HG03060 (cell line): ENCODE results near the gene TAX1BP3.
A peak's percentile ranks its signal among the peaks of the same experiment; 100 is the strongest.

ENCODE experiments used
- ATAC-seq: cut with Tn5 transposase; IDR thresholded peaks from one replicate; pipeline ENCODE4 v1.9.1; 2021; ENCODE audit warnings: low read depth, moderate number of reproducible peaks; ENCODE audit not compliant: unreplicated experiment

TAX1BP3 gene

DNA sequence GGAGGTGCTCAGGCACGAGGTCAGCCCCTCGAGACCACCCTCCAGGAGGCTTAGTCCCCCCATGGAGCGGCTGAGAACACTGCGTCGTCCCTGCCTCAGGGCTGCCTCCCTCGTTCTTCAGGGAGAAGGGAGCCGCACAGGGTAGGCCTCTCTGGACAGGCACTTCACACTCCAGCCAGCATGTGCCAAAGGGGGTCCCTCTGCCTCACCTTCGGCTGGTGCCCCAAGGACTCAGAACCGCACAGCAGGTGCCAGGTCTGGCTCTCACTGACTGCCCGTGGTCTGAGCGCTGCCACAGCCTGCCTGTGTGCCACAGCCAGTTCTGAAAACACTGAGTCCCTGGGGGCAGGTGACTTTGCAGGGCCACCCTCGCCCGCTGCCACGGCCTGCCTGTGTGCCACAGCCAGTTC is 20.5 kb upstream of the TAX1BP3 start:
- no peak for ATAC-seq

DNA sequence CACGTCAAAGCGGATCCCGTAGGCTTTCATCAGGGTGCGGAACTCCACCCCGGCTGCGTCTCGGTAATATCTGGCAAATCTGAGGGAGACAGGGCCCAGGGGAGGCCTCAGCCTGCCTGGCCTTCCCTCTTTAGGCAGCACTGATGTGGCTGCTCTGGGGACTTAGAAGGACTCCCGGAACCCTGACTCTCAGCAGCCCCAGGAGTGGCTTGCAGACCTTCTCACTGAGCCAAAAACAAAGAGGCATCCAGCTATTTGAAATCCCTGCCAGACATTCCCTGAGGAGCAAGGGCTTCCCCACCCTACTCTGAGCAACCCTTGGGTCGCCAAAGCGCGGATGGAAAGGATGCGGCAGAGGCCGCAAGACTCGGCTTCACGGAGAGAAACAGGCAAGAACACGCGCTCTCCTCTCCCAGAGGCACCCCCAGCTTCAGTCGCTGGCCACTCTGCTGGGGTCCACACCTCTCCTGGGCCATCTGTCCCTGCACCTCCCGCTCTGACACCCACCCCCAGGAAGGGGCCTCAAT is 19.7 kb upstream of the TAX1BP3 start:
- no peak for ATAC-seq

DNA sequence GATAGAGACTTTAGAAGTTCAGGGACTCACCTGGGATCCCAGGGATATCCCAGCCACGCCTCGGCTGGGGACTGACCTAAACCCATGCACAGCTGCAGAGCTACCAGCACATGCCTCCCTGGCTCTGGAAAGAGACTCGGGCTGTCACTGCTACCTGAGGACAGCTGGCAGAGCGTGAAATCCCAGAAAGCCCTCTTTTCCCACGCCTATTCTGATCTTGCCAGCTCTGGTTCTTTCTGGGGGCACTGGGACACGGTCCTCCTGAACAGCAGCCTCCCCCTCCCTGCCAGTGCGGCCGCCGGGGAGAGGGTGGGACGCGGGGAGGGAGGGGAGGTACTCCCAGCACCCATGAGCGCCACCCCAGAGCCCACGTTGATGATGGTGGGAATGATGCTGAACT is 16.8 kb upstream of the TAX1BP3 start:
- ATAC-seq: no peak

DNA sequence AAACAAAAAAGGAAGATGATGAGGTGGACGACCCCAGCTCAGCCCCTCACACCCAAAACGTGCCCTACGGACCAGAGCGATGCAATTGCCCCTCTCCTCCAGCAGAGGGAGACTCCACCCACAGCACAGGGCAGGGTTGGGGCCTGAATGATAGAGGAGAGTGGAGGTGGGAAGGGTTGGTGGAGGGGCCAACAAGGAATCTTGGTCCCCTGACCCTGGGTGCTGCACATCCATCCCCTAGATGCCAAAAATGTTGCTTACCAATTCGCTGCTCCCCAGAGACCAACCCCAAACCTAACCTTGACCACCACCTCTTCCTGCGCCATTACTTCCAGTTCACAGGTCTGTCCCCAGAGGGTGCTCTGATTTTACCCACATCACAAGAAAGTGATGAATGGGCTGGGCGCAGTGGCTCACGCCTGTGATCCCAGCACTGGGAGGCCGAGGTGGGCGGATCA is 14.7 kb upstream of the TAX1BP3 start:
- no peak for ATAC-seq

DNA sequence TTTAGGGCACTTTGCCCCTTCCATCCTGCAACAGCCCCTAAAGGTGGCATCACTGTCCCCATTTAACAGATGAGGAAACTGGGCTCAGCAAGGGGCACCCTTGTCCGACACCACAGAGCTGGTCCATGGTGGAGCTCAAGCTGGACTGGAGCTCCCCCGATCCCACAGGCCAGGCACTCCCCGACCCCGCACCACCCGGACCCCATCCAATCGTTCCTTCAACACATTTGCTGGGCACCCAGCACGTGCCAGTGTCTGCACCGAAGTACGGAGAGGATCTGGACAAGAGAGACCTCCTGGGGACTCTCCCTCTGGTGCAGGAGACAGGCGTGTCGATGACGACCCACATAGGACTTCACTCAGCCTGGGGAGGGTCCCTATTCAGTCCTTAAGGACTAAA is 13.7 kb upstream of the TAX1BP3 start:
- ATAC-seq: no peak

DNA sequence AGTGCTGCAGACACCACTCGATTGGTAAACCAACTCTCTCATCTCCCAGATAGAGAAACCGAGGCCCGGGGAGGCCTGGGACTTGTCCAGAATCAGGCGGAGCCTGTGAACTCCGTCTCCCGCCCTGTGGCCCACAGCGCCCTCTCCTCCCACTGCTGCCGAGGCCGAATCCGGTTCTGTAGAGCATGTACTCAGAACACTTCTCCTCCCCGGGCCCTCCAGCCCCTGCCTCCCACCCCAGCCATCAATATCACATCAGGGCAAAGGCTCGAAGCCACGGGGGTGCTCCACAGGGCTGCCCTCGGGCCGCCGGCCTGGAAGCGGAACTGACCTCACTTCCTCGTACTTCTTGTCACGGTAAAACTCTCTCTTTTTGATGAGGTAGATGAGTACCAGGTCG is 13.2 kb upstream of the TAX1BP3 start:
- ATAC-seq: no peak

DNA sequence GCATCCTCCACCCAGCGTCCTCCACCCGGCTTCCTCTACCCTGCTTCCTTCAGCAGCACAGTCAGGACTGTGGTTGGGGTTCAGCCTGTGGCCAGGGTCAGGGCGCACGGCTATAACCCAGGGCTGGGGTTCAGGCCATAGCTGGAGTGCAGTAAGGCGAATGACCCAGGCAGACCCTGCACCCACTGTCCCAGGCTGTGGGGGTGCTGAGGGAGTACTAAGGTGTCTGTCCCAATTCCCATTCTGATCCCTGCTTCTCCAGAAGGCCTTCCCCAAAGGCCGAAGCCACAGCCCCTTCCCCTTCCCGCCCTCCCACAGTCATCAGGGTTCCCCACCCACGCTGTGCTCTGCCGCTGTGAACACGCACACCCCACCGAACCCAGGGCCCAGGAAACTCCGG is 12.7 kb upstream of the TAX1BP3 start:
- ATAC-seq: no peak

DNA sequence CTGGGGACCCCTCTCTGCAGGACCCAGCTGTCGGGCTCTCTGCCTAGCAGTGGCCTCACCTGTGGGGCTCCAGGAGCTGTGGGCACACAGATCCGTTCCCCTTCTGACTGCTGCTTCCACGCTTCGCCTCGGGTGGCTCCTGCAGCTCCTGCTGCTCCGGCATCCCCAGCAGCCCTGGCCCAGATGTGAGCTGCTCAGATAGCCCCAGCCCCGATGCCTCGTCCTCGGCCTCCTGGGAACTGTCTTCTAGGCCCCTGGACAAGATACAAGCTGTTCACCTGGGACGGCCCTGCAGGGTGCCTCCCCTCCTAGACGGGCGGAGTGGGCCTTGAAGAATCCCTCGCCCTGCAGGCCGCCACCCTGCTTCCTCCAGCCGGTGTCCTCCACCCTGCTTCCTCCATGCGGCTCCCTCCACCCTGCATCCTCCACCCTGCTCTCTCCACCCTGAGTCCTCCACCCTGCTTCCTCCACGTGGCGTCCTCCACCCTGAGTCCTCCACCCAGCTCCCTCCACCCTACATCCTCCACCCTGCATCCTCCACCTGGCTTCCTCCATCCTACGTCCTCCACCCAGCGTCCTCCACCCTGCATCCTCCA is 11.3 kb upstream of the TAX1BP3 start:
- no peak for ATAC-seq

DNA sequence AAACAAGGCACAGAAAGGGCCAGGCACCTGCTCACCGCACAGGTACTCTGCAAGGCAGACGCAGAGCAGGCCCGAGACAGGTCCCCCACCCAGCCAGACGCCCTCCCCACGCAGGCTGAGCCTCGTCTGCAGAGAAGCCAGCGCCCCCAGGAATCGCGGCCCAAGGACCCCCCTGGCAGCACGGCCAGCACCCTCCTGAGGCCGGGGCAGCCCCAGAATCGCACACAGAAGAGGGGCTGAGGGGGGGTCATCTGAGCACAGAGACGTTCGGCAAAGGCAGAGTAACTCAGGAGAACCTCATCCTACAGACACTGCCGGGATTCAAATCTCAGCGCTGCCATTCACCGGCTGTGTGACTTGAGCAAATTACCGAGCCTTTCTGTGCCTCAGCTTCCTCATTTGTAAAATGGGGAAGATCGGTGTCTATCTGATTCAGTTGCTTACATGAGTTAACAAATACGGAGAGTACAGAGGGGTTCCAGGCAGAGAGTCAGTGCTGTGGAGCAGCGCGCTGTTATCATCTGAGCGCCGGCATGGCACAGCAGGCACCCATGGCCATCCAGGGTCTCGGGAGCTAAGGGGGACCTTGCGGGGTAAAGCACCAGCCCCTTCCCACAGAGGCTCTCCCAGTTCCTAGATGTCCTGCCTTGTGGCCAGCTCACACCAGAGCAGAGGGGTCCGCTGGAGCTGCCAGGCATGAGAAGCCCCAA is 10.6 kb upstream of the TAX1BP3 start:
- ATAC-seq: no peak

DNA sequence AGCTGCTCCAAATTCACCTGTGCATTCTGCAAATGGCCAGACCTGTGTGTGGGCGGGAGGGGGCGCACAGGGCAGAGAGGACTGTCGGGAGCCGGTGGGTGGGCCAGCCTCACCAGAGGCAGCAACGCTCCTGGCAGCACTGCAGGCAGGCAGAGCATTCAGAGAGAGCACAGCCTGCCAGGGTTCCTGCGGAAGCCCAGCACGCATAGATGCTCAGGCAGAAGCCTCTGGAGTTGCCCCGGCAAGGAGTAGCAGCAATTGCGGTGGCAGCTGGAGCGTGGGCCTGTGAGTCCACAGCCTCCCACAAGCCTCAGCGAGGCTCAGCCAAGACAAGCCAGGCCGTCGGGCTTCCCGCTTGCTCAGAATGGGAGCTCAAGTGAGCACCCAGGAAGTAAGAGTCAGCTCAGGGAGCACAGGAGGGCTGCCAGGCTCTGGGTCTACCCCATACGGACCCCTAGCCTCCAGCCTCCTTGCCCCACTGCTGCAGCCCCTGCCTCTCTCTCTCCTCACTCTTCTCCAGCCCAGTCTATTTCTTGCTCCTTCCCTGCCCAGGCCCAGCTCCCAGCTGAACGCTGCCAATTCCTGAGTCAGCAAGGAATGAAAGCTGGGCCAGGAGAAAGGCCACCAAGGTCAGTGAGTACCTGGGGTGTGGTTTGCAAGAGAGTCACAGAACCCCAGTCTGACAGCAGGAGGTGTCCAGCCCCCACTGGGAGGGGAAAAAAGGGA is 9.9 kb upstream of the TAX1BP3 start:
- no peak for ATAC-seq

DNA sequence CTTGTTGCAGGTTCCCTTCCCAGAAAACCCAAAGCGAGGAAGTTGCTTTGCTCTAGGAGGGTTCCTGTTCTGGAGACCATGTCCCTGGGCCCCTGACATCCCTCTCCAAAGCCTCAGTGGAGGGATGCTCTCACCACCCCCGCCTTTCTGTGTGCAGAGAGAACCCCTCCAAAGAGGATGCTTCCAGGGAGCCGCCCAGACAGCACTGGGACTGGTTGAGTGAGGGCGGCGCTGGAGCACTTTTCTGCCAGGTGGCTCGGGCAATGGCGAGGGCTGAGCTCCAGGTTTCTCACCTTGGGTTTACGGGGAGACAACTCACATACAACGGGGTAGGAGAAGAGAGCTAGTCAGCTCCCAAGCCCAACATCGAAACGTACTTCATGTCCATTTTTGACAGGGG is 7.5 kb upstream of the TAX1BP3 start:
- no peak for ATAC-seq

DNA sequence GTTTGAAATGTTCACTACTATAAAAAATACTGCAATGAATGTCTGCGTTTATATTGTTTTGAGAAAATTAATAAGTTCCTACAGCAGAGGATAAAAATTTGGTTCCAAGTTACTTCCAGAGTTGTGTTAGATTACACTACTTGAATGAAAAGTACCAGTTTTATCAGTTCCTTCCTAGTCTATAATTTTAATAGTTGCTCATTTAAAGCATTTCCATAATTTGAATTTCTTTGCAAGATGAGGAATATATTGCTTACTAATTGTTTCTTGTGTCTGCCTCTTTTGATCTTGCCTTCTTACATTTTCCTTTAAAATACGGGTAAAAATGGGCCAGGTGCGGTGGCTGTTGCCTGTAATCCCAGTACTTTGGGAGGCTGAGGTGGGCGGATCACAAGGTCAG is 4.2 kb upstream of the TAX1BP3 start:
- ATAC-seq: no peak

DNA sequence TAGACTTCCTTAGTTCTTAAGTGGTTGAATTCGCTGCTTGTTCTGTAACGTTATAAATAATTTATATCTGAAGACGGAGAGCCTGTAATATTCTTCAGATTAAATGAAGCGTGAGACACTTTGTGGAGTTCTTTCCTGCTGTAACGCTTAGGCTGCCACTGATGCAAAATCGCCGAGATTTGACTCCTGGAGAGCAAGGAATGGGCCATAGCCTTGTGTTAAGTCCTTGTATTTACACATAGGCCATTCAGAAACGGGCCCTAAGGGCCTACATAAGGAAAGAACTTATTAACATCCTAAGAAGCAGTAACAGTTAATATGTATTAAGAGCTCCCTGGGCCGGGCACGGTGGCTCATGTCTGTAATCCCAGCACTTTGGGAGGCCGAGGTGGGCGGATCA is 1.2 kb upstream of the TAX1BP3 start:
- ATAC-seq: no peak

DNA sequence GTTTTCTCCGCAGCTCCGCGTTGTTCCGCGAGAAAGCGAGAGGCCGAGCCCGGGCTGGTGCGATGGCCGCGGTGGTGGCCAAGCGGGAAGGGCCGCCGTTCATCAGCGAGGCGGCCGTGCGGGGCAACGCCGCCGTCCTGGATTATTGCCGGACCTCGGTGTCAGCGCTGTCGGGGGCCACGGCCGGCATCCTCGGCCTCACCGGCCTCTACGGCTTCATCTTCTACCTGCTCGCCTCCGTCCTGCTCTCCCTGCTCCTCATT is 638 bp upstream of the TAX1BP3 start:
- ATAC-seq: no peak

DNA sequence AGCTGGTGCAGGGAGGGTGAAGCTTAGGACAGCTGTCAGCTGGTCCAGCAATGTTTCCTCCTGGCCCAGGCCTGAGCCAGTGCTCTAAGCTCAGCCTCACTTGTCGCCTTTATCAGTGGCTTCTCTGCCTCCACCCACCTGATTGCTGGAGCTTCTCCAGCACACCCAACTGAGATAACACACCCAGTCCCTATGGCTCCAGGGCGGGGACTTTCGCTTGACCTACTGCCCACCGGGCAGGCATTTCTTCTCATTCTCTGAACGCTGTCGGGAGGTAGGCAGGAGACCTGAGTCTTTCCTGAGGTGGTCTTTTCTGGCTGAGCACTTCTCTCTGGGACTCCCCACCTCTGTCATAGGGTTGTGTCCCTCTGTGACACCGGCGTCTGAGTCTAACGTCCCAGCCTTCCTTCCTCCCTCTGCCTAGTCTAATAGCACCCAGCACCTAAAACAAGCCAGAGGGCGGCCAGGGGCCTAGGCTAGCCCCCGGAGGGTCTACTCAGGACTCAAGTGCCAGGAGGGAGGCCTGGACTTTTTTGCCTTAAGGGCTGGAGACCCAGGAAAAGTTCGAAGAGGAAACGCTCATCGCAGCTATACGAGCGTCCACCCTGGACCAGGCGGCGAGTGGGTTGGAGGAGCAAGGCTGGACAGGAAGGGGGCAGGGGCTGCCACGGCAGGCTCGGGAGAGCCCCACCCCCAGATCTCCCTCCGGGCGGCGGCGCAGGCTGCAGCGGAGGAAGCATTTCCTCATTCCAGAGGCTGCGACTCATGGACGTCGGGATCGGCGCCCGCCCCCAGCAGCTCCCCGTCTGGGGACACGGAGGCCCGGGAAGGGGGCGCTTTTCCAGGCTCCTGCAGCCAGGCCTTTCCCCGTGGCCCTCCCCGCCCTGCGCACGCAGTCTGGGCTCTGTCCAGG is 756 bp downstream of the TAX1BP3 start:
- ATAC-seq: peak; percentile 6

DNA sequence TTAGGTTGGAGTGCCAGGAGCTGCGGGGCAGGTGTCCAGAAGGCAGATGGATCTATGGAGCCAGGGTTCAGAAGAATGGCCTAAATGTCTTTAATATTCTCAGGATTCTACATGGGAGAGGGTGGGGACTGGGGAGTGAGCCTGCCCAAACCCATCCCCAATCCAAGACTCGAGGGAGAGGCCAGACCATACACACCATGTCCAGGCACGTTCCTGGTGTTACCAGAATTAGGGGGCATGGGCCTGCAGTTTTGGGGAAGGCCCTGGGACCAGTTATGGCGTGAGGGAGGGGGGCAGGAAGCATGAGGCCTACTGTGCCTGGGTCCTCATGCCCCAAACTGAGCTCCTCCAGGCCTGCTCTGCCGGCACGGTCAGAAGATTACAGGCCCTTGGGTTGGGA is 1.9 kb downstream of the TAX1BP3 start:
- no peak for ATAC-seq

DNA sequence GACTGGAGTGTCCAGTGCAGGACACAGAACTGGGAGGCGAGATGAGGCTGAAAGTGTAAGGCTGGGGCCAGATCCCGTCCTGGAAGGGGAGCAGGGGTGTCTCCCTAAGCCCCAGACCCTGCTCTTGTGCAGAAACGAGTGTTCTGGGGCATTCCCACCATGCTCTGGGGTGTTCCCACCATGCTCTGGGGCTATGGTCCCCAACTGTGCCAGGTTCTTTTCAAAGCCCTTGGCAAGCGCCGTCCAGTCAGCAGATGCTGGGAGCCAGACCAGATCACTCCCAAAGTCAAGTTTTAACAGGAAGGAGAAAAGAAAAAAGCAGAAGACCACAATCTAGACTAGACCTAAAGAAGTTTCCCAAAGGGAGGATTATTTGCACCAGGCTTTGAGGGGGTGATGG is 2.5 kb downstream of the TAX1BP3 start:
- no peak for ATAC-seq

DNA sequence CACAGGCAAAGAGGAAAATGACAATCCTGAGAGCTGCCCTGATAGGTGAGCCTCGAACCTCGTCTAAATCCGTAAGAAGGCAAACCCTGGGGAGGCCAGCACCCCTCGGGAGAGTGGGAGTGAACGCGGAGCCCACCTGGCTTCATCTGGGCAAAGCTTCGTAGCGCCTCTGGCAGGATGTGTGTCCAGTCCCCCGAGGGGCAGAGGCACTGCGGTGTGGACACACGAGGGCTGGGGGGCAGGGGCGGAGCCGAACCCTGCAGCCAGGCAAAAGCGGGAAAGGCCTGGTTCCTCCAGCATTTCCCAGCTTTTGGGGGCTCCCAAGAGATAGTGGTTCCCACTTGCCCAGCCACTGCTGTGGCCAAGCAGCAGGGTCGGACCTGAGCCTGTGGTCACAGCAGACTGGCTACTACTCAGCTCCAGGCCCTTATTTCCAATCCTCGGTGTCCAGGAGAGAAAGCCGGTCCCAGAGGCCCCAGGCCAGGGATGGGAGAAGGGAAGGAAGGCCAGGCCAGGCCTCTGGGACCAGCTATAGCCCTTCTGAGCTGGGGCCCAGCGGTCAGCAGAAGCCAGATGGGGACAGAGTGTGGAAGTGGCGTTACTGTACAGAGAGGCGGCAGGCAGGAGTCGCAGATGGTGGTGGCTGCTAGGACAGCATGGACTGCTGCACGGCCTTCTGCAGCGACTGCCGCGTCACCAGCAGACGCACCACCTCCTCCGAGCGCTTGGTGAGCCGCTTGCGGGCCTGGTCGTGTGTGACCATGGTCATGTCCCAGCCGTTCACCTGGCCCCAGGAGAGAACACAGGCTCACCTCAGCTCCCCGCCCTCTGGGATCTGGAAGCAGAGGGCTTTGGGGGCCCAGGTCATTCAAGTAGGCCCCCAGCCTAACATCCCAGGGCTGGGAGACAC is 5.0 kb downstream of the TAX1BP3 start:
- ATAC-seq: no peak

DNA sequence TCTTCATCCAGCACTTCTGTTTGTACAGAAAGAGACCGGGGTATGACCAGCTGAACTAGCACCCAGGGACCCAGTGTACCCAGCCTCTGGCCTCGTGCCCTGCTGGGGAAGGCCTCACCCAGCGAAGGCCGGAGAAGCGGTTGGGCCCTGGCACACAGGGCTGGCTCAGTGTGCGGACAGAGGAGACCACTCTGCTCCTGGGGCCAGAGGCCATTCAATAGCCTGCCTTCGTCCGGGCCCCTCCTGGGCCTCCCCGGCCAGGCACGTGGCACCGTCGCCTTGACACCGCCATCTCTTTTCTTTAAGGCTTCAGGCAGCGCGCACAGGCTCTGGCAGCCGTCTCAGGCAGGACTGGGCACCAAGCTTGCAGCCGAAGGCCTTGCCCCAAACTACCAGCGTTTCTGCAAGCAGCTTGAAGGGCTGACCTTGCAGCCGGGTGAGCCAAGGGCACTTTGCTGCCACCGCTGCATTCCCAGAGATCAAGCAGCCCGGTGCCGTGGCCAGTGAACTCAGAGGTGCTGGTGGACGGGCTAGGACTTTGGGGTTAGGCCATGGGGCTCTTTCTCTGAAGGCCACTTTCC is 8.0 kb downstream of the TAX1BP3 start:
- ATAC-seq: no peak
